ENCODE measurements around the gene SIRT3.

GRCh38 chr11:257766-258493 is 21.8 kb upstream of the SIRT3 start:
- TF ChIP-seq CTCF (IDR thresholded peaks at IDR 0.05) (no peak), POLR2A (IDR thresholded peaks at IDR 0.05) (no peak)

All from heart left ventricle (tissue), 13 donors.